GM23338 (cell line): ENCODE measurements around the gene SGMS2. TPM values are rescaled to one million over a fixed set of nuclear protein-coding genes. Genes with fewer than 3 reads are reported as not detected.

ENCODE experiments used
- ATAC-seq: fragments of 200-7000 bp; cut with Tn5 transposase; 3 replicates; pipeline ENCODE4 v1.9.1; 2020
- DNase-seq: peaks from one replicate; pipeline ENCODE4 v3.0.0-alpha.2; 2015; ENCODE audit warnings: low spot score
- H2AFZ ChIP-seq: fragments of 200-600 bp; sonication (generic); 2 replicates; pipeline ENCODE4 v1.8.0; 2016; ENCODE audit warnings: antibody characterized with exemption, mild to moderate bottlenecking, moderate library complexity
- H3F3A ChIP-seq: fragments of 200-600 bp; sonication (generic); replicated peaks from 2 replicates; pipeline ENCODE4 v1.8.0; 2017; ENCODE audit warnings: antibody characterized with exemption, mixed run types, low read depth
- H3K27ac ChIP-seq: fragments of 200-600 bp; sonication (generic); 2 replicates; pipeline ENCODE4 v1.6.1; 2016; ENCODE audit warnings: low read depth
- H3K27me3 ChIP-seq: fragments of 200-600 bp; sonication (generic); 2 replicates; pipeline ENCODE4 v1.8.0; 2016; ENCODE audit warnings: mild to moderate bottlenecking, mixed run types, moderate library complexity; ENCODE audit not compliant: insufficient read depth
- H3K36me3 ChIP-seq: fragments of 200-600 bp; sonication (generic); 2 replicates; pipeline ENCODE4 v1.8.0; 2016; ENCODE audit warnings: mild to moderate bottlenecking; ENCODE audit not compliant: insufficient read depth
- H3K4me1 ChIP-seq: fragments of 200-600 bp; sonication (generic); 2 replicates; pipeline ENCODE4 v1.8.0; 2016; ENCODE audit warnings: mild to moderate bottlenecking, moderate library complexity; ENCODE audit not compliant: insufficient read depth
- H3K4me2 ChIP-seq: fragments of 200-600 bp; sonication (generic); 2 replicates; pipeline ENCODE4 v1.7.1; 2017; ENCODE audit warnings: mixed run types
- H3K4me3 ChIP-seq: fragments of 200-600 bp; sonication (generic); 2 replicates; pipeline ENCODE4 v1.6.1; 2016; ENCODE audit warnings: mixed run types
- H3K79me2 ChIP-seq: fragments of 200-600 bp; sonication (generic); replicated peaks from 2 replicates; pipeline ENCODE4 v1.8.0; 2017; ENCODE audit warnings: mild to moderate bottlenecking; ENCODE audit not compliant: insufficient read depth
- H3K9me2 ChIP-seq: fragments of 200-600 bp; sonication (generic); 2 replicates; pipeline ENCODE4 v1.8.0; 2017; ENCODE audit not compliant: insufficient read depth
- H4K20me1 ChIP-seq: fragments of 200-600 bp; sonication (generic); replicated peaks from 2 replicates; pipeline ENCODE4 v1.8.0; 2017; ENCODE audit warnings: mild to moderate bottlenecking; ENCODE audit not compliant: insufficient read depth
- H3K27ac Mint-ChIP-seq: 2 replicates; pipeline ENCODE4 v1.8.0; 2020; ENCODE audit warnings: inconsistent platforms, mild to moderate bottlenecking, moderate library complexity, mixed read lengths
- H3K27me3 Mint-ChIP-seq: 3 replicates; pipeline ENCODE4 v1.8.0; 2022; ENCODE audit warnings: low read depth, mild to moderate bottlenecking, moderate library complexity, mixed read lengths, inconsistent platforms; ENCODE audit not compliant: insufficient read depth, poor library complexity
- H3K36me3 Mint-ChIP-seq: 3 replicates; pipeline ENCODE4 v1.8.0; 2021; ENCODE audit warnings: low read depth, mild to moderate bottlenecking, inconsistent platforms, moderate library complexity, mixed read lengths
- H3K4me1 Mint-ChIP-seq: 3 replicates; pipeline ENCODE4 v1.8.0; 2020; ENCODE audit warnings: mild to moderate bottlenecking, inconsistent platforms, mixed read lengths
- H3K4me3 Mint-ChIP-seq: 3 replicates; pipeline ENCODE4 v1.8.0; 2021; ENCODE audit warnings: moderate library complexity, mild to moderate bottlenecking, inconsistent platforms, mixed read lengths
- H3K9me3 Mint-ChIP-seq: 3 replicates; pipeline ENCODE4 v1.8.0; 2020; ENCODE audit warnings: moderate library complexity, mild to moderate bottlenecking, inconsistent platforms, mixed read lengths
- CREB1 ChIP-seq: fragments of 250-450 bp; sonication (Bioruptor Pico); IDR thresholded peaks from 2 replicates; pipeline ENCODE4 v1.5.0; 2020; ENCODE audit warnings: low read depth, mild to moderate bottlenecking, moderate library complexity
- EZH2 ChIP-seq: fragments of 200-600 bp; sonication (generic); IDR thresholded peaks from one replicate; pipeline ENCODE4 v1.8.0; 2017; ENCODE audit warnings: antibody characterized with exemption, mild to moderate bottlenecking, low read depth; ENCODE audit not compliant: unreplicated experiment
- EZH2phosphoT487 ChIP-seq: fragments of 200-600 bp; sonication (generic); IDR thresholded peaks from one replicate; pipeline ENCODE4 v1.8.1; 2018; ENCODE audit warnings: antibody characterized with exemption; ENCODE audit not compliant: unreplicated experiment
- JUNB ChIP-seq: IDR thresholded peaks from one replicate; pipeline ENCODE4 v1.6.1; 2016; ENCODE audit warnings: antibody characterized with exemption; ENCODE audit not compliant: unreplicated experiment
- NANOG ChIP-seq: IDR thresholded peaks from 2 replicates; pipeline ENCODE4 v1.6.1; 2016; ENCODE audit warnings: antibody characterized with exemption, borderline replicate concordance
- POLR2AphosphoS5 ChIP-seq: IDR thresholded peaks from 2 replicates; pipeline ENCODE4 v1.6.1; 2016; ENCODE audit warnings: antibody characterized with exemption, low read depth
- REST ChIP-seq: IDR thresholded peaks from one replicate; pipeline ENCODE4 v1.6.1; 2018; ENCODE audit warnings: antibody characterized with exemption; ENCODE audit not compliant: unreplicated experiment
- STAT1 ChIP-seq: IDR thresholded peaks from one replicate; pipeline ENCODE4 v1.6.1; 2016; ENCODE audit warnings: antibody characterized with exemption; ENCODE audit not compliant: unreplicated experiment
- ZNF114 ChIP-seq: fragments of 250-450 bp; sonication (Bioruptor Pico); IDR thresholded peaks from 2 replicates; pipeline ENCODE4 v1.5.0; 2020; ENCODE audit warnings: mild to moderate bottlenecking, moderate library complexity
- ZNF331 ChIP-seq: fragments of 250-450 bp; sonication (Bioruptor Pico); IDR thresholded peaks from 2 replicates; pipeline ENCODE4 v1.5.0; 2020; ENCODE audit warnings: low read depth, mild to moderate bottlenecking, moderate library complexity
- ZNF462 ChIP-seq: fragments of 250-450 bp; sonication (Bioruptor Pico); IDR thresholded peaks from 2 replicates; pipeline ENCODE4 v1.5.0; 2020; ENCODE audit warnings: mild to moderate bottlenecking, moderate library complexity
- polyA plus RNA-seq: library from polyadenylated mRNA; unstranded; fragments of >200 nt; fragmentation: Nextera tagmentation; extraction: Ambion mirVana; gene quantifications from 2 replicates; pipeline ENCODE4 v1.2.1, GENCODE V29; 2016
- total RNA-seq: library from RNA; depleted of rRNA; stranded (reverse); fragments of >200 nt; shearing (Covaris generic); gene quantifications from 2 replicates; pipeline ENCODE4 v1.2.3, GENCODE V29; 2014
- TF ChIP-seq, protein P1 (sequence below): IDR thresholded peaks from 2 replicates; pipeline ENCODE4 v1.6.1; 2016; ENCODE audit warnings: antibody characterized with exemption
- TF ChIP-seq, protein P2 (sequence below), 2 experiments: fragments of 200-600 bp in 1 of 2; sonication (generic) in 1 of 2; conservative IDR thresholded peaks; 2 replicates each; pipeline versions ENCODE4 v1.5.1 to v1.6.1; 2016 to 2017; ENCODE audit warnings: antibody characterized with exemption in 2 of 2, low read depth in 2 of 2, mild to moderate bottlenecking in 2 of 2, moderate library complexity in 1 of 2

Gene SGMS2
- total and polyA plus RNA-seq, 2 experiments from 2014 or later, result 0.35 to 1.1 TPM

- Mint-ChIP-seq H3K36me3 (peaks cover 4% of the 10 kb centered on the region; the same call in 1 of the 3 replicates), H3K27me3 (no peaks in the 10 kb centered on the region), H3K4me3 (no peak overlapping the region), H3K9me3 (peaks cover 6% of the 10 kb centered on the region; the same call in 2 of the 3 replicates), H3K4me1 (peaks cover 12% of the 10 kb centered on the region), H3K27ac (no peak overlapping the region)
- no peak for DNase-seq
- H3K36me3 ChIP-seq, result no peaks in the 10 kb centered on the region; the same call in 1 of the 2 replicates
- no peaks in the 10 kb centered on the region for H3K9me2 ChIP-seq
- H3K27me3 ChIP-seq, result no peaks in the 10 kb centered on the region
- no peaks in the 10 kb centered on the region for H3F3A ChIP-seq
- no peak for ATAC-seq
- no peak overlapping the region for H2AFZ ChIP-seq
- no peaks in the 10 kb centered on the region for H4K20me1 ChIP-seq
- no peak overlapping the region for H3K27ac ChIP-seq
- H3K4me2 ChIP-seq, result no peak overlapping the region
- H3K79me2 ChIP-seq, result no peaks in the 10 kb centered on the region
- no peak overlapping the region for H3K4me3 ChIP-seq
- TF ChIP-seq NANOG, result no peak
- TF ChIP-seq POLR2AphosphoS5, result no peak
- TF ChIP-seq ZNF114 (CRISPR knock-in tag), result no peak
- TF ChIP-seq EZH2phosphoT487, result no peak
- TF ChIP-seq, protein P1, sequence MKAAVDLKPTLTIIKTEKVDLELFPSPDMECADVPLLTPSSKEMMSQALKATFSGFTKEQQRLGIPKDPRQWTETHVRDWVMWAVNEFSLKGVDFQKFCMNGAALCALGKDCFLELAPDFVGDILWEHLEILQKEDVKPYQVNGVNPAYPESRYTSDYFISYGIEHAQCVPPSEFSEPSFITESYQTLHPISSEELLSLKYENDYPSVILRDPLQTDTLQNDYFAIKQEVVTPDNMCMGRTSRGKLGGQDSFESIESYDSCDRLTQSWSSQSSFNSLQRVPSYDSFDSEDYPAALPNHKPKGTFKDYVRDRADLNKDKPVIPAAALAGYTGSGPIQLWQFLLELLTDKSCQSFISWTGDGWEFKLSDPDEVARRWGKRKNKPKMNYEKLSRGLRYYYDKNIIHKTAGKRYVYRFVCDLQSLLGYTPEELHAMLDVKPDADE, result no peak
- TF ChIP-seq JUNB, result no peak
- no peak for TF ChIP-seq STAT1
- no peak for TF ChIP-seq EZH2
- no peak for TF ChIP-seq ZNF462 (CRISPR knock-in tag)
- TF ChIP-seq, protein P2, sequence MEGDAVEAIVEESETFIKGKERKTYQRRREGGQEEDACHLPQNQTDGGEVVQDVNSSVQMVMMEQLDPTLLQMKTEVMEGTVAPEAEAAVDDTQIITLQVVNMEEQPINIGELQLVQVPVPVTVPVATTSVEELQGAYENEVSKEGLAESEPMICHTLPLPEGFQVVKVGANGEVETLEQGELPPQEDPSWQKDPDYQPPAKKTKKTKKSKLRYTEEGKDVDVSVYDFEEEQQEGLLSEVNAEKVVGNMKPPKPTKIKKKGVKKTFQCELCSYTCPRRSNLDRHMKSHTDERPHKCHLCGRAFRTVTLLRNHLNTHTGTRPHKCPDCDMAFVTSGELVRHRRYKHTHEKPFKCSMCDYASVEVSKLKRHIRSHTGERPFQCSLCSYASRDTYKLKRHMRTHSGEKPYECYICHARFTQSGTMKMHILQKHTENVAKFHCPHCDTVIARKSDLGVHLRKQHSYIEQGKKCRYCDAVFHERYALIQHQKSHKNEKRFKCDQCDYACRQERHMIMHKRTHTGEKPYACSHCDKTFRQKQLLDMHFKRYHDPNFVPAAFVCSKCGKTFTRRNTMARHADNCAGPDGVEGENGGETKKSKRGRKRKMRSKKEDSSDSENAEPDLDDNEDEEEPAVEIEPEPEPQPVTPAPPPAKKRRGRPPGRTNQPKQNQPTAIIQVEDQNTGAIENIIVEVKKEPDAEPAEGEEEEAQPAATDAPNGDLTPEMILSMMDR (conservative IDR thresholded peaks at IDR 0.05; ENCODE audit: low read depth in 2 of 2), result no peak
- TF ChIP-seq REST, result no peak
- no peak for TF ChIP-seq CREB1 (CRISPR knock-in tag)
- TF ChIP-seq ZNF331 (CRISPR knock-in tag), result no peak
- peaks cover 9% of the 10 kb centered on the region; the same call in 1 of the 2 replicates for H3K4me1 ChIP-seq
These were observed 90.5 kb downstream of the SGMS2 start for GRCh38 chr4:107915220-107915619.
